LNCAP (cell line): ENCODE measurements around the gene DMD.

ENCODE experiments used
- TF ChIP-seq, protein P1 (sequence below): fragments of 450-650 bp; IDR thresholded peaks from 2 replicates; pipeline ENCODE4 v1.5.1; 2017; ENCODE audit warnings: mild to moderate bottlenecking

Gene DMD

DNA sequence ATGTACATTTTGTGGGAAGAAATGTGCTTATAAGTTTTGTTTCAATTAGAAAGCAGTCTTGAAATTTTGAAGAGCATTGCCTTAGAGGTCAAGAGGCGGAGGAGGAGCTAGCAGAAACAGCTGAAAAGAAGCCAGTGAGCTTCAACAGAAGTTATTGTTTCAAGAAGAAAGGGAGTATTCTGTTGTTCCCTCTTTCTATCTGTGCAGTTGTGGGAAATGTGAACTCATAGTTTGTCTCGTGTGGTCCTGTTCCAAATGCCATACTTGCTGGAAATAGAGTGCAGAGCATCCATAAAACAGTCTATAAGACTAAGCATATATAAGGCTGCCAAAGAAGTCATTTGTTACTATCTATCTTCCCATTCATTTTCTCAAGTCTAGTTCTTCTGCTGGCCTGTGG is 1015.7 kb downstream of the DMD start:
- TF ChIP-seq, protein P1, sequence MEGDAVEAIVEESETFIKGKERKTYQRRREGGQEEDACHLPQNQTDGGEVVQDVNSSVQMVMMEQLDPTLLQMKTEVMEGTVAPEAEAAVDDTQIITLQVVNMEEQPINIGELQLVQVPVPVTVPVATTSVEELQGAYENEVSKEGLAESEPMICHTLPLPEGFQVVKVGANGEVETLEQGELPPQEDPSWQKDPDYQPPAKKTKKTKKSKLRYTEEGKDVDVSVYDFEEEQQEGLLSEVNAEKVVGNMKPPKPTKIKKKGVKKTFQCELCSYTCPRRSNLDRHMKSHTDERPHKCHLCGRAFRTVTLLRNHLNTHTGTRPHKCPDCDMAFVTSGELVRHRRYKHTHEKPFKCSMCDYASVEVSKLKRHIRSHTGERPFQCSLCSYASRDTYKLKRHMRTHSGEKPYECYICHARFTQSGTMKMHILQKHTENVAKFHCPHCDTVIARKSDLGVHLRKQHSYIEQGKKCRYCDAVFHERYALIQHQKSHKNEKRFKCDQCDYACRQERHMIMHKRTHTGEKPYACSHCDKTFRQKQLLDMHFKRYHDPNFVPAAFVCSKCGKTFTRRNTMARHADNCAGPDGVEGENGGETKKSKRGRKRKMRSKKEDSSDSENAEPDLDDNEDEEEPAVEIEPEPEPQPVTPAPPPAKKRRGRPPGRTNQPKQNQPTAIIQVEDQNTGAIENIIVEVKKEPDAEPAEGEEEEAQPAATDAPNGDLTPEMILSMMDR: no peak

DNA sequence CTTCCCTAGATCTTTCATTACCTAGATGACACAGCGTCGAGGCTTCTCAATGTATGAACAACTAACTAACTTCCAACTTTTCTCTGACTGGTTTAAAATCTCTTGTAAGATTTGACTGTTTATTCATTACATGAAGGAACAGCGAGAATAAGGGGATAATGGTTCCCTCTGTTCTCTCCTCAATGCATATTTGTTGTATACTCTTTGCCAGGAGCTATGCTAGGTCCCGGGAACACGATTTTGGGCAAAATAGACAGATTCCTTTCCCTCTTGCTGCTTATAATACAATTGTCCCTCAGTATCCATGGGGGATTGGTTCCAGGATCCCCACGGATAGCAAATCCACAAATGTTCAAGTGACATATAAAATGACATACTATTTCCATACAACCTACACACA is 1020.0 kb downstream of the DMD start:
- TF ChIP-seq, protein P1: no peak

DNA sequence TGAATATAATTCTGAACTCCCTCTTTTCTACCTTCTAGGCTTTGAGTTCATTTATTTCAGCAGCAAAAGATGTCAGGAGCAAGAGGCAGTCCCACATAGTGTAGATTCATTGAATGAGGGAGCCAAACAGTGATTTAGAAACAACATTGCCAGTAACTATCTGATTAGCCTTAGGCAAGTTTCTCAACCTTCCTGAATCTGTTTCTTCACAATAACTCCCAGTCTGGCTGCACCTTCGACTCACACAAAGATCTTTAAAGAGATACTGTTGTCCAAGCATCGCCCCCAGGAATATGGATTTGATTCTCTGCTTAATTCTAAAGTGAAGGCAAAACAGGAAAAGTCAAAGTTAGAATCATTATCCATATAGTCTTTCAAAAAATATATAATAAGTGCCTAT is 1026.2 kb downstream of the DMD start:
- TF ChIP-seq, protein P1: no peak

DNA sequence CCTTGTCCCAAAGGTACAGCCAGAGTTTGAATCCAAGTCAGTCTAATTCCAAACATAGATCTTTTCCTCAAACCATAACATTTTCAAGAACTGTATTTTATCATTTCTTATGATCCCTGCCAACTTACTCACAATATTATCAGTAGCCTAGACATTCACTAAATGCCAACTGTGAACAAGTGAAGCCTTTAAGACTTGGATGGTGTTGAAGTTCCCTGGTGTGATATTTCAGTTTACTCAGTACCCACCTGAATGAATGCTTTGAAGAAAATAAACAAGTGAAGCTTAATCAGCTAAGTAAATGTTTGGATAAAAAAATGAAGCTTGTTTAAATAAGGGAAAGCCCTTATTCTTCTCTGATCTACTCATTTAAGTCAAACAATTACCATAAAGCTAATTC is 1028.3 kb downstream of the DMD start:
- TF ChIP-seq, protein P1: no peak

DNA sequence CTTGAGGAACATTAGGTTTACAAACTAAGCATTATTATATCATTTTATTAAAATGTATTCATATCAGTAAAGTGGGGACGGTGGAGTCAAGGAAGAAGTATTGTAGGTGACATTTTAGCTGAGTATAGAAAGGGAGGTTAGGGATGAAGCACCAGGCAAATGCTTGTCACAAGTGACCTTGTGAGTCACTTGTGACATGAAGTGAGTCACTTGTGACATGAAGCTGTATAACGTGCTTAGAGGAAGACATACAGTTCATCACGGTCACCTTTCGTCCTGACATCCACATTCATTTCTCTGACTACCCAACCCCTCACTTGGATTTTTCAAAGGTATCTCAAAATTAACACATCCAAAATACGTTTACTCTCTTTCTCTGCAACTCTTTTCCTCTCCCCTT is 1034.8 kb downstream of the DMD start:
- TF ChIP-seq, protein P1: no peak

DNA sequence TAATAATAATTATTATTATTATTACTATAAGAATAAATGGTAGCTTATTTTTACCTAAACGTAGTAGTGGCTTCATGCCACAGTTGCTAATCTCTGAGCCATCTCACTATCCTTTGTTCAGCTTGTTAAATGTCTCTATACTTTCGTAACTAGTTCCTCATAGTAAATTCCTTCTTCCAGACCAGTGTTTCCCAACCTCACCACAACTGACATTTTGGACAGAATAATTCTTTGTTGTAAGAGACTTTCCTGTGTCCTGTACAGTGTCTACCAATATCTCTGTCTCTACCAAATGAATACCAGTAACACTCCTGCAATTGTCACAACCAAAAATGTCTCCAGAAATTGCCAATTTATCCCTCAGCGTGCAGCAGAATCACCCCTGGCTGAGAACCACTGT is 1040.9 kb downstream of the DMD start:
- TF ChIP-seq, protein P1: no peak

DNA sequence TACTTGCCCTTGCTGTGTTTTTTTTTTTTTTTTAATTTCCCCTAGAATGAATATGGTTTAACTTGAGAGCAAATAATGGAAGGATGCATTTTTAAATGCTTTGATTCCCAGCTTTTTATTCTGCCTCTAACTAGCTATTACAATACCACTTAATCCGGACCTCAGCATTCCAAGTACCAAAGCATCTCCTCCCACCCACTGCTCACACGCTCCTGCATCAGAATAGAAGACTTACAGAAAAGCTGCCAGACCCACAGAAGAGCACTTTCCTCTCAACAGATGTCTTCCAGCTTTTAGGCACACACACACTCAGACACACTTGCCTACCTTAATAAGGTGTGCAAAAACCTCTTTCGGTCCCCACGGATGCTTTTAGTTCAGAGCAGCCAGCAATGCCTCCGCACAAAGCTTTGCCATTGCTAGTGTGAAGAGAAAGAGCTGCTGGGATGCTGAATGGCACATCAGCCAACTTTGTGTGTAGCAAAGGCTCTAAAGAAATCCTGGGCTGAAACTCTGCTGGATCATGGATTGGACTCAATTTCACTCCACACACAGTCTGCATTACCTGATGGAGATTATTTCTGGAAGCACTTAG is 1056.2 kb downstream of the DMD start:
- TF ChIP-seq, protein P1: no peak

DNA sequence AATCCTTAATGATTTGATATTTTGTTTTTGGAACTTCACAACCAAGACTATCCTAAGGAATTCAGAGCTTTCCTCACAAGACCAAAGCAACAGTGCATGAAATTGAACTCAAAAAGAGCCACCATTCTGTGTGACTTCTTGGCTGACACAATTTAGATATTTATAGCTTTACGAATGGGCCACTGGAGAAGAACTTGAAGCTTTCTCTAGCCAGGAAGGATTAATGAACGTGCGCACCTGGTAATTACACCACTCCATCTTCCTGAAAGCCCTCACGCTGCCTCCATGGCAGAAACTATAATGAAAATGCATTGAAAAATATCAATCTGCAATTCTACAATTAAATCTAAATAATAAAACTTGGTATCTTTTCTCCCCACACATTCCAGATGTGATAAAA is 1057.8 kb downstream of the DMD start:
- TF ChIP-seq, protein P1: no peak
